Stimulated activated memory B cell treated with anti-CD40 and anti-IgM and Interleukin-4, amounts not matched to agents 10 μg/mL and 1 μg/mL and 100 μg/mL, for 72 hours (primary cell): ENCODE measurements around the gene STUB1.
A peak's percentile ranks its signal among the peaks of the same experiment; 100 is the strongest.

ENCODE experiments used
- ATAC-seq: fragments of 150-1000 bp; cut with Tn5 transposase; 2 replicates; pipeline ENCODE4 v1.10.0; 2021
- H3K27ac Mint-ChIP-seq: one replicate; pipeline ENCODE4 v1.8.0; 2022; ENCODE audit warnings: mild to moderate bottlenecking, mixed read lengths
- H3K27me3 Mint-ChIP-seq: one replicate; pipeline ENCODE4 v1.8.0; 2022; ENCODE audit warnings: mixed read lengths
- H3K36me3 Mint-ChIP-seq: one replicate; pipeline ENCODE4 v1.8.0; 2022; ENCODE audit warnings: mixed read lengths
- H3K4me1 Mint-ChIP-seq: one replicate; pipeline ENCODE4 v1.8.0; 2022; ENCODE audit warnings: mixed read lengths
- H3K4me3 Mint-ChIP-seq: one replicate; pipeline ENCODE4 v1.8.0; 2022; ENCODE audit warnings: mild to moderate bottlenecking, moderate library complexity, mixed read lengths
- H3K9me3 Mint-ChIP-seq: one replicate; pipeline ENCODE4 v1.8.0; 2022; ENCODE audit warnings: mixed read lengths

STUB1 gene

GRCh38 chr16:714558-715476 lies 34.6 kb downstream of the STUB1 start, which contains the start of gene METRN:
Gene METRN (plus strand): TSS chr16:715118. CDS start chr16:715290, 172 bp downstream.
- H3K4me3 Mint-ChIP-seq = peak within 1 kb of the TSS; percentile 39
- ATAC-seq = peak; percentile 93
- H3K27me3 Mint-ChIP-seq = peaks cover 38% of the 10 kb centered on the region
- H3K27ac Mint-ChIP-seq = no peak within 1 kb of the TSS
- peaks cover 26% of the 10 kb centered on the region for H3K4me1 Mint-ChIP-seq
- no peaks in the 10 kb centered on the region for H3K9me3 Mint-ChIP-seq
- no peaks in the 10 kb centered on the region for H3K36me3 Mint-ChIP-seq

DNA sequence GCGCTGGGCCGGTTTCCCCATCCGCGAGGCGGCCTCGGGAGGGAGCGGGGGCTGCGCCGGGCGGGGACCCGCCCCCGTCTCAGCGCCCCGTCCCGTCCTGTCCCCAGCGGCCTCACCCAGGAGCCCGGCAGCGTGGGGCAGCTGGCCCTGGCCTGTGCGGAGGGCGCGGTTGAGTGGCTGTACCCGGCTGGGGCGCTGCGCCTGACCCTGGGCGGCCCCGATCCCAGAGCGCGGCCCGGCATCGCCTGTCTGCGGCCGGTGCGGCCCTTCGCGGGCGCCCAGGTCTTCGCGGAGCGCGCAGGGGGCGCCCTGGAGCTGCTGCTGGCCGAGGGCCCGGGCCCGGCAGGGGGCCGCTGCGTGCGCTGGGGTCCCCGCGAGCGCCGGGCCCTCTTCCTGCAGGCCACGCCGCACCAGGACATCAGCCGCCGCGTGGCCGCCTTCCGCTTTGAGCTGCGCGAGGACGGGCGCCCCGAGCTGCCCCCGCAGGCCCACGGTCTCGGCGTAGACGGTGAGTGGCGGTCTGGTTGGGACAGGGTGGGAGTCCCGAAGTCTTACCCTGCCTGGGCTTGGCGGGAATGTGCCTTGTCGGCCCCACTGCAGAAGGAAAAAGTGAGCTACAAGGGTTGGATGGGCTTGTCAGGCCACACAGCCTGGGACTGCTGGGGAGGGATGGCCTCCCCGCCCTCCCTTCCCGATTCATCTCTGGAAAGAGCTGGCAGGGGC lies 35.4 kb downstream of the STUB1 start:
- H3K4me1 Mint-ChIP-seq = peaks cover 34% of the 10 kb centered on the region
- no peak overlapping the region for H3K4me3 Mint-ChIP-seq
- ATAC-seq = peak; percentile 22
- H3K36me3 Mint-ChIP-seq = no peaks in the 10 kb centered on the region
- no peaks in the 10 kb centered on the region for H3K9me3 Mint-ChIP-seq
- H3K27ac Mint-ChIP-seq = no peak overlapping the region
- H3K27me3 Mint-ChIP-seq = peaks cover 30% of the 10 kb centered on the region

DNA sequence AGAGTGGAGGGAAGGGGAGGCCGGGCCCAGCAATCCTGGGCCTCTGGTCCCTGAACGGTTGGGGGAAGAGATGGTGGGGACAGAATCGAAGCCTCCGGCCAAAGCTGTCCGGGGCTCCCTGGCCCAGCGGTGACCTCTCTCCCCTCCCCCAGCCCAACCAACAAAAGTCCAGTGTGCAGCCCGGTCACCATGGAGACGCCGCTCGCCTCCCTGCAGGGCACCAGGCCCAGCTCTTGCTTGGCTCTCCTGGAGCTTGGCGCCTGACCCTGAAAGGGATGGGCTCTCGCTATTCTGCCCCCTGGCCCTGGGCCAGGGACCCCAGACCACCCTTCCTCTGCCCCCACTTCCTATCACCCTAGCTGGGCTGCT lies 36.0 kb downstream of the STUB1 start:
- Mint-ChIP-seq H3K9me3 (no peaks in the 10 kb centered on the region), H3K27me3 (peaks cover 25% of the 10 kb centered on the region), H3K27ac (no peak overlapping the region), H3K4me3 (peak overlapping the region; percentile 54), H3K36me3 (no peaks in the 10 kb centered on the region), H3K4me1 (peaks cover 35% of the 10 kb centered on the region)
- no peak for ATAC-seq

DNA sequence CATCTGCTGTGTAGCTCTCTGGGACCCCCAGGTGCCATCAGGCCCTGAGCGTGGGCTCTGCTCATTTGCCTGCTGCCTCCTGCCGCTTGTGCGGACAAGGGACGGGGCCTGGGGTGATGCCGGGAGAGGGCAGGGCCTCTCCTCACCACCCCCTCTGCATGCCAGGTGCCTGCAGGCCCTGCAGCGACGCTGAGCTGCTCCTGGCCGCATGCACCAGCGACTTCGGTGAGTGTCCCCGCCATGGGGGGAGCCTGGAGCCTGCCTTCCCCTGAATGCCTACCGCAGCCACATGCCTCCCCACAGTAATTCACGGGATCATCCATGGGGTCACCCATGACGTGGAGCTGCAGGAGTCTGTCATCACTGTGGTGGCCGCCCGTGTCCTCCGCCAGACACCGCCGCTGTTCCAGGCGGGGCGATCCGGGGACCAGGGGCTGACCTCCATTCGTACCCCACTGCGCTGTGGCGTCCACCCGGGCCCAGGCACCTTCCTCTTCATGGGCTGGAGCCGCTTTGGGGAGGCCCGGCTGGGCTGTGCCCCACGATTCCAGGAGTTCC lies 36.6 kb downstream of the STUB1 start:
- H3K4me3 Mint-ChIP-seq = peak overlapping the region; percentile 54
- peaks cover 36% of the 10 kb centered on the region for H3K4me1 Mint-ChIP-seq
- H3K27ac Mint-ChIP-seq = no peak overlapping the region
- ATAC-seq = no peak
- H3K27me3 Mint-ChIP-seq = peaks cover 20% of the 10 kb centered on the region
- H3K36me3 Mint-ChIP-seq = no peaks in the 10 kb centered on the region
- H3K9me3 Mint-ChIP-seq = no peaks in the 10 kb centered on the region

DNA sequence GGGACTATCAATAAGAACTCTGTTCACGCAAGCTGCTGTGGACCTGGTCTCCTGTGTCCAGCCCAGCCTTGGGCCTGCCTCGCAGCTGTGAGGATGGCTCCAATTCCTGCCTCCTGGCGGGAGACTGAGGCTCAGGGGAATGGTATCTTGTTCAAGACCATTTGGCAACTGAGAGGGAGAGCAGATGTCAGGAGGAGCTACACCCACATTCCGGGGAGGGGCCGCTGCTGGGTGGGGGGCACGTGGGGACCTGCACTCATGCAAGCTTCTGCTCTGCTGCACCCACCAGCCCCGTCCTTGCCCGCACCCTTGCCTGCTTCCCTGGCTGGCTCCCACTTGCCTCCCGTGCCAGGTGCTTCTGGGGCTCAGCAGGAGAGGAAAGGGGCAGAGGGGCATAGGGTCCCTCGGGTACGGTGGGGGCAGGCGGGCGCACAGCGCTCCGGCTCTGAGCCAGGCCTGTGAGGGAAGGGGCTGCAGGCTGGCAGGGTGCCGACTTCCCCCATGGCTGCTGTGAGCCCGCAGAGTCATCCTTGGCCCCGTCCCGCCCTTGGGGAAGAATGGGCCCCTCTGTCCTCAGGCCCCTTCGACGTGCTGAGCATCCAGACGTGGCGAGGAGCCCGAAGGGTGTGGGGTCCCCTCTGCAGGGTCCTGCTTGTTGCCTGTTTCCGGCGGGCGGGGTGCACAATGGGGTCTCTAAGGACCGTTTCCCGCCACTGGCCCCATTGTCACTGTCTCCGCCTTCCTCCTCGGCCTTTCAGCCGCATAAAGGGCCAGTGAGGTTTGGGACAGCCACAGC lies 37.4 kb downstream of the STUB1 start:
- no peak overlapping the region for H3K4me3 Mint-ChIP-seq
- no peak for ATAC-seq

DNA sequence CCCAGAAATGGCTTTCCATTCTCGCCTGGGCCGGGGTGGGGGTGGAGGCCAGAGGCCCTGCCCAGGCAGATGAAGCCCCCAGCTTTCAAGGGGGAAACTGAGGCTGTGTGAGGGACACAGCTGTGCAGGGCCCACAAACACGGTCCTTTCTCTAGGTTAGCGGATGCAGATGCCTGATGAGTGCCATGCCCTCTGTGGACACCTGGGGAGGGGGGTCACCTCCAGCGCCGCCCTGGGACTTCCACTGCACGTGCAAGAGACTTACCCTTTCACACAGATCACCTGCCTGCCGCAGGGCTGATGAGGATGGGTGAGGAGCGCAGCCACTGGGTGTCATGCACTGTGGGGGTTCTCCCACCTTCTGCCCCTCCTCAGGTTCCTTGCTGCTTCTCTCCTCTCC lies 38.2 kb downstream of the STUB1 start:
- Mint-ChIP-seq H3K9me3 (no peaks in the 10 kb centered on the region), H3K4me3 (no peak overlapping the region), H3K4me1 (peaks cover 49% of the 10 kb centered on the region), H3K27me3 (peaks cover 20% of the 10 kb centered on the region), H3K27ac (no peak overlapping the region), H3K36me3 (peaks cover 6% of the 10 kb centered on the region)
- ATAC-seq = no peak

More for the DNA sequence above, 37.4 kb downstream of the STUB1 start:
- Mint-ChIP-seq H3K27ac (no peak overlapping the region), H3K4me1 (peaks cover 42% of the 10 kb centered on the region), H3K36me3 (peaks cover 1% of the 10 kb centered on the region), H3K27me3 (peaks cover 20% of the 10 kb centered on the region), H3K9me3 (no peaks in the 10 kb centered on the region)

DNA sequence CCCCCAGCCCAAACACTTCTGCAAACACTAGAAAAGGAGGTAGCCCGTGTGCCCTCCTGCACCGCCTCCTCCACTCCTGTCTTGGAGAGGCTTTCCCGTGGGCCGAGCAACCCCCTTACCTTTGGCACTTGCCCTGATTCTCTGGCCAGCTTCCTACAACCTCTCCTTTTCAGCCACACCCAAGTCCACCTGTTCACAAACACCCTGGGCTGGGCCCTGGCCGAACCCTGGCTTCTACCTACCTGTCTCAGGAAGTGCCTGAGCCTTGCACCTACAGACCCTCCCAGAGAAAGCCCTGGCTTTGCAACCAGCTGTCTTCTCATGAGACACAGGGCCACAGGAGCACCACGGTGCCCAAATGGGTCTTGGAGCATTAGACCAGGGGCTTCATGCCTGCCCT lies 38.7 kb downstream of the STUB1 start:
- Mint-ChIP-seq H3K4me1 (peaks cover 53% of the 10 kb centered on the region), H3K27ac (no peak overlapping the region), H3K27me3 (peaks cover 17% of the 10 kb centered on the region), H3K36me3 (peaks cover 6% of the 10 kb centered on the region), H3K4me3 (peak overlapping the region; percentile 84), H3K9me3 (no peaks in the 10 kb centered on the region)
- no peak for ATAC-seq

DNA sequence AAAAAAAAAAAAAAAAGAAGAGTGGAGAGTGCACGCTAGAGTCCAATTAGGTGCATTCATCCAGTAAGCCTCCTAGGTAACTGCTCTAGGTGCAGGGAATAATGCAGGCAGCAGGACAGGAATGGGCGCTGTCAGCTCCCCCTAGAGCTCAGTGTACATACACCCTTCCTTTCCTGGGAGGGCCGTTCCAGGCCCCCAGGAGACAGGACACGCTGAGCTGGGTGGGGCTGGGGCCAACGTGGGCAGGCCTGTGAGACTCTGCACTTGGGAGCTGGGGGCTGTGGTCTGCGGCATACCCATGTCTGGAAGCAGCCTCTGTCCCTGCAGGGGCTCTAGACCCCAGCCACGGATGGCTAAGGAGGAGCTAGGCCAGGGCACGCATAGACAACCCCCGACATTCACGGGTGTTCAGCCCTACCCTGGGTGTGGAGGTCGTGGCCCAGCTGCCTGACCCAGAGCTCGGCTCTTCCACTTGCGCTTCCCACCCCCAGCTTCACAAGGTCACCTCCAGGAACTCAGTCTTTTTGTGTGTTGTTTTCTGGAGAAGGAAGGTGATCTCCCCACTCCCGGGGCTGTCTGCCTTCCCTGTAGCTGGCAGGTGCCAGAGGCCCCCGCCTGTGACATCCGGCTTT lies 39.7 kb downstream of the STUB1 start:
- peaks cover 6% of the 10 kb centered on the region for H3K36me3 Mint-ChIP-seq
- H3K4me1 Mint-ChIP-seq = peaks cover 45% of the 10 kb centered on the region
- peak overlapping the region; percentile 84 for H3K4me3 Mint-ChIP-seq
- H3K27me3 Mint-ChIP-seq = peaks cover 9% of the 10 kb centered on the region
- H3K27ac Mint-ChIP-seq = peak overlapping the region; percentile 87
- ATAC-seq = no peak
- H3K9me3 Mint-ChIP-seq = no peaks in the 10 kb centered on the region

DNA sequence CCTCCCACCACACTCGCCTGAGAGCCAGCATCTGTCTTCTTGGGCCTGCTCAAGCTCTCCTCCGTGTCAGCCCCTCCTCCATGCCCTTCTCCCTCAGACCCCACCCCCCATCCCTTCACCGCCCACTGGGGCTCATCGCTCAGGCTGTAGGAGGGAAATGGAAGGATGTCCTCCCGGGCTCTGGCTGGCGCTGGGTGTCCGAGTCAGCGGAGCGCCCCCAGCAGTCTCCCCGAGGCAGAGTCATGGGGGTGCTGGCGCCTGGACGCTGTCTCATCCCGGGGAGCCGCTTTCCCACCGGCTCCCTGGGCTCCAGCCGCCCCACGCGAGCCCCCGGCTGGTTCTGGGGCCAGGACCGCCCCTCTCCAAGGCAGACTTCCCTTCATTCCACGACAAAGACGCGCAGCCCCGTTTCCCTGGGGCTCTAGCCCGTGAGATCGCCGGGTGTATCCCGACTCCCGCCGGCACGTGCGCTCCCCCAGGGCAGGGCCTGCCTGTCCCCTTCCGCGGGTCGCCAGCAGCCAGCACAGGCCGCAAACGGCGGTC lies 40.3 kb downstream of the STUB1 start:
- Mint-ChIP-seq H3K27me3 (peaks cover 9% of the 10 kb centered on the region), H3K9me3 (no peaks in the 10 kb centered on the region), H3K36me3 (peaks cover 6% of the 10 kb centered on the region), H3K4me3 (peak overlapping the region; percentile 84), H3K4me1 (peaks cover 51% of the 10 kb centered on the region), H3K27ac (peak overlapping the region; percentile 87)
- peak; percentile 39 for ATAC-seq

DNA sequence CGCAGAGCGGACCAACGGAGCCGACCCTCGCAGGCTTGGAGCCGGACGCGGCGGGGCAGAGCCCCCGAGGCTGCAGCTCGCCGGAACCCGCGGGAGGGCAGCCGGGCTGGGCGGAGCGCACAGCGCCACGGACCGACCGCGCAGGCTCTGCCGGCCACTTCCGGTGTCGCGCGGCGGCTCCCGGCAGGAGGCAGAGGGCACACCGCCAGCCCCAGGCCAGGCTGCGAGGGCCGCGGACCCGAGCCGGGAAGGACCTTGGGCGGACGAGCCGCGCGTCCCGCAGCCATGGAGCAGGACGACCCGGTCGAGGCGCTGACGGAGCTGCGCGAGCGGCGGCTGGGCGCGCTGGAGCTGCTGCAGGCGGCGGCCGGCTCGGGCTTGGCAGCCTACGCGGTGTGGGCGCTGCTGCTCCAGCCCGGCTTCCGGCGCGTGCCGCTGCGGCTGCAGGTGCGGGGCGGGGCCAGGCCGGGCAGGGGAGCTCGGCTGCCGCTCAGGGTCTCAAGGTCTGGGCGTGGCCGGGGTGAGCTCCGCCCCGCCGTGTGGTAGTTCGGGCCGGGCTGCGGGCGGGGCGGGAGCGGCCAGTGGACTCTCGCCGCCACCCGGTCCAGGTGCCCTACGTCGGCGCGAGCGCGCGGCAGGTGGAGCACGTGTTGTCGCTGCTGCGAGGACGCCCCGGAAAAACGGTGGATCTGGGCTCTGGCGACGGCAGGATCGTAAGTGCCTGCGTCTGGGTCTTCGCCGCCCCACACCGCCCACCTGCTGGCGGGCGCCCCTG lies 41.0 kb downstream of the STUB1 start, which contains the start of gene ANTKMT:
Gene ANTKMT (plus strand): TSS at position 157 of the 775 bp plus-strand sequence. CDS start 129 bp downstream, at position 286.
- H3K36me3 Mint-ChIP-seq = peaks cover 6% of the 10 kb centered on the region
- H3K27ac Mint-ChIP-seq = peak within 1 kb of the TSS; percentile 87
- H3K9me3 Mint-ChIP-seq = no peaks in the 10 kb centered on the region
- peak within 1 kb of the TSS; percentile 84 for H3K4me3 Mint-ChIP-seq
- ATAC-seq = peak; percentile 89
- peaks cover 55% of the 10 kb centered on the region for H3K4me1 Mint-ChIP-seq
- H3K27me3 Mint-ChIP-seq = peaks cover 6% of the 10 kb centered on the region

DNA sequence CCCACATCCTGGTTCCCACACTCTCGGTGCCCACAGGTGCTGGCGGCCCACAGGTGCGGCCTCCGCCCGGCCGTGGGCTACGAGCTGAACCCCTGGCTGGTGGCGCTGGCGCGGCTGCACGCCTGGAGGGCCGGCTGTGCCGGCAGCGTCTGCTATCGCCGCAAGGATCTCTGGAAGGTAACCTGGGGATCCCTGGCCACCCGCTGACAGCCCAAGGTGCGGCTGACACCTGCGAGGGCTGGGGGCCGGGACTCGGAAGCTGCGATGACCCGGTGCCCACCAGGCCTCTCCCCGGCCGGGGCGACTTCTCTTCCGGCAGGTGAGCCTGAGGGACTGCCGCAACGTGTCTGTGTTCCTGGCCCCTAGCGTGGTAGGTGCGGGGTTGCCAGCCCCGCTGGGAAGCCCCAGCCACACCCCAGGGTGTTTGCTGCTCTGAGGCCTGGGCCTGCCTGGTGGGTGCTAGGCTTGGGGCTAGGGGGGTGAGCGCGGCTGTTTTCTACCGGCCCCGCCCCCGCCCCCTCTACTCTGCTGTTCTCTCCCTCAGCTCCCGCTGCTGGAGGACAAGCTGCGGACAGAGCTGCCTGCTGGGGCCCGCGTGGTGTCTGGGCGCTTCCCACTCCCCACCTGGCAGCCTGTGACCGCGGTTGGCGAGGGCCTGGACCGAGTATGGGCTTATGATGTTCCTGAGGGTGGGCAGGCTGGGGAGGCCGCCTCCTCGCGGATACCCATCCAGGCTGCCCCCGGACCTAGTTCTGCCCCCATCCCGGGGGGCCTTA lies 41.7 kb downstream of the STUB1 start:
- Mint-ChIP-seq H3K4me3 (peak overlapping the region; percentile 74), H3K9me3 (no peaks in the 10 kb centered on the region), H3K36me3 (peaks cover 6% of the 10 kb centered on the region), H3K27me3 (no peaks in the 10 kb centered on the region), H3K4me1 (peaks cover 55% of the 10 kb centered on the region), H3K27ac (peak overlapping the region; percentile 46)
- ATAC-seq = no peak

GRCh38 chr16:722835-723633 lies 42.8 kb downstream of the STUB1 start:
- H3K4me1 Mint-ChIP-seq = peaks cover 55% of the 10 kb centered on the region
- peak overlapping the region; percentile 35 for H3K4me3 Mint-ChIP-seq
- no peak overlapping the region for H3K27ac Mint-ChIP-seq
- H3K27me3 Mint-ChIP-seq = no peaks in the 10 kb centered on the region
- no peaks in the 10 kb centered on the region for H3K9me3 Mint-ChIP-seq
- H3K36me3 Mint-ChIP-seq = peaks cover 6% of the 10 kb centered on the region
- ATAC-seq = no peak
